Tibial artery (tissue), 4 donors: ENCODE results near the gene RLF.

Experiments used
- DNase-seq, 2 donors: peaks; one replicate each; pipeline ENCODE4 v3.0.0-alpha.2; 2019
- H3K27ac ChIP-seq, 2 donors: fragments of 200-600 bp; sonication (generic) in 1 of 2; 1 replicate in 1 of 2; 2 replicates in 1 of 2; pipeline ENCODE4 v1.5.1; 2018 to 2019; ENCODE audit warnings: mild to moderate bottlenecking in 1 of 2
- H3K27me3 ChIP-seq, 2 donors: fragments of 200-600 bp; sonication (generic) in 1 of 2; one replicate each; pipeline versions ENCODE4 v1.5.1 to v1.6.0; 2016 to 2019
- H3K36me3 ChIP-seq, 3 donors: fragments of 200-600 bp; sonication (generic) in 2 of 3; one replicate each; pipeline ENCODE4 v1.5.1; 2016 to 2019; ENCODE audit warnings: mild to moderate bottlenecking in 2 of 3
- H3K4me1 ChIP-seq, 4 donors: fragments of 200-600 bp; sonication (generic) in 2 of 4; 1 replicate in 3 of 4; 2 replicates in 1 of 4; pipeline ENCODE4 v1.5.1; 2016 to 2019
- H3K4me3 ChIP-seq, 2 donors: fragments of 200-600 bp; sonication (generic) in 1 of 2; 1 replicate in 1 of 2; 2 replicates in 1 of 2; pipeline ENCODE4 v1.5.1; 2018 to 2019; ENCODE audit warnings: mild to moderate bottlenecking in 2 of 2
- H3K9me3 ChIP-seq, 3 donors: fragments of 200-600 bp; sonication (generic) in 1 of 3; one replicate each; pipeline ENCODE4 v1.5.1; 2016 to 2019
- intact Hi-C: fragments of 100-400 bp; cut with DNase I; formaldehyde crosslinking; loops from one replicate; pipeline ENCODE4 v1.15.0; 2023; ENCODE audit warnings: low total_unique reads
- TF ChIP-seq, protein P1 (sequence below), 2 experiments: fragments of 200-600 bp in 1 of 2; fragments of 450-650 bp in 1 of 2; IDR thresholded peaks; one replicate each; pipeline ENCODE4 v1.5.1; 2017 to 2019; ENCODE audit warnings: antibody characterized with exemption in 2 of 2, mild to moderate bottlenecking in 1 of 2, moderate library complexity in 1 of 2

RLF gene

DNA sequence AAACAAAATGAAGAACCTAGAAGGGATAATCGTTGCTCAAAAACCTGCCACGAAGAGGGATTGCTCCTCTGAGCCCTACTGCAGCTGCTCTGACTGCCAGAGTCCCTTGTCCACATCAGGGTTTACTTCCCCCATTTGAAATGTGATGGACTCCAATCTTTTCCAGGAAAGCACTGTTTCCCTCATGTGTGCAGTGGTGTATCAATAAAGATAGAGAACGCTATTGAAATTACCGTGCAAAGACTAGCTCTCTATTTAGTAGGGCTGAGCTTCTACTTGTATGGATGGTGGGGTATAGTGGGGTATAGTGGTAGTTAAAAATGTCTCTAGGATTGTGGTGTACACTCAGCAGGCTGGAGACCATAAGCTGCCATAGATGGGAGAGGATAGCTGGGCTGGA lies 90.3 kb downstream of the RLF start:
- Histone ChIP-seq H3K27me3 (no peaks in the 10 kb centered on the region), H3K9me3 (no peaks in the 10 kb centered on the region), H3K4me3 (no peak overlapping the region), H3K36me3 (no peaks in the 10 kb centered on the region), H3K4me1 (peaks cover 0 to 12% (median 5%) of the 10 kb centered on the region in 4 donors), H3K27ac (no peak overlapping the region)
- intact Hi-C loops, result loop anchor here (10.0 kb wide), 1 partner anchor 87 kb away; the partner anchor contains the start of gene RLF
- no peak for DNase-seq
- TF ChIP-seq, protein P1, sequence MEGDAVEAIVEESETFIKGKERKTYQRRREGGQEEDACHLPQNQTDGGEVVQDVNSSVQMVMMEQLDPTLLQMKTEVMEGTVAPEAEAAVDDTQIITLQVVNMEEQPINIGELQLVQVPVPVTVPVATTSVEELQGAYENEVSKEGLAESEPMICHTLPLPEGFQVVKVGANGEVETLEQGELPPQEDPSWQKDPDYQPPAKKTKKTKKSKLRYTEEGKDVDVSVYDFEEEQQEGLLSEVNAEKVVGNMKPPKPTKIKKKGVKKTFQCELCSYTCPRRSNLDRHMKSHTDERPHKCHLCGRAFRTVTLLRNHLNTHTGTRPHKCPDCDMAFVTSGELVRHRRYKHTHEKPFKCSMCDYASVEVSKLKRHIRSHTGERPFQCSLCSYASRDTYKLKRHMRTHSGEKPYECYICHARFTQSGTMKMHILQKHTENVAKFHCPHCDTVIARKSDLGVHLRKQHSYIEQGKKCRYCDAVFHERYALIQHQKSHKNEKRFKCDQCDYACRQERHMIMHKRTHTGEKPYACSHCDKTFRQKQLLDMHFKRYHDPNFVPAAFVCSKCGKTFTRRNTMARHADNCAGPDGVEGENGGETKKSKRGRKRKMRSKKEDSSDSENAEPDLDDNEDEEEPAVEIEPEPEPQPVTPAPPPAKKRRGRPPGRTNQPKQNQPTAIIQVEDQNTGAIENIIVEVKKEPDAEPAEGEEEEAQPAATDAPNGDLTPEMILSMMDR (IDR thresholded peaks at IDR 0.05), result no peak

DNA sequence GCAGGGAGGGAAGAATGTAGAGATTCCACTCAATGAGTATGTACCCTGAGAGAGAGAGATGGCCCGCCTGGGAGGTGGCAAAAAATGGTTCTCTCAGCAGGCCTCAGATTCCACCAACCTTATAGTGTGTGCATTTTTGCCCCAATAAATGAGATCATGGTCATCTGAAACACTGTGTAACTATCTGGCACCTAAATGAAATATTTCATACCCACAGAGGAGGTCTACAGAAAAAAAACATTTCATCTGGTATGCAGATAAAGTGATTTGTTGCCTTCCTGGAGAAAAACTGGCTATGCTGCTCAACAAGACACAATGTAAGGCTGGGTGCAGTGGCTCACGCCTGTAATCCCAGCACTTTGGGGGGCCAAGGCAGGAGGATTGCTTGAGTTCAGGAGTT lies 91.4 kb downstream of the RLF start:
- TF ChIP-seq, protein P1 (IDR thresholded peaks at IDR 0.05), result no peak
- H3K4me3 ChIP-seq, result no peak overlapping the region
- H3K27ac ChIP-seq, result no peak overlapping the region
- no peak for DNase-seq
- H3K9me3 ChIP-seq, result no peaks in the 10 kb centered on the region
- no peaks in the 10 kb centered on the region for H3K27me3 ChIP-seq
- peaks cover 0 to 16% (median 8%) of the 10 kb centered on the region in 4 donors for H3K4me1 ChIP-seq
- intact Hi-C loops, result loop anchor here (10.0 kb wide), 1 partner anchor 88 kb away; the partner anchor contains the start of gene RLF
- no peaks in the 10 kb centered on the region for H3K36me3 ChIP-seq

DNA sequence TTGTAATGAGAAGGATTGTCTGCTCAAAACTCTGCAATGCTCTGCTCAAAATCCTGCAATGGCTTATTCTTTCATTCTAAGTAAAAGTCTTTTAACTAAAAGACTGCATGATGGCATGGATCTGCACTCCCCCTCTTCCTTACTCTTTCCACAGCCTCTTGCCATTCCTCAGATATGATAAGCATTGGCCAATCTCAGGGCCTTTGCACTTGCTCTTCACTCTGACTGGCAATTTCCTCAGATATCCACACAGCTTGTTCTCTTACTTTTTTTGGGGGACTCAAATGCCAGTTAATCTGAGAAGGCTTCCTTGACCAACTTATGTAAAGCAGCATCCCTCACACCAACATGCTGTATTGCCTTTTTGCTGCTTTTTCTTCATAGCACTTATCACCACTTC lies 94.0 kb downstream of the RLF start:
- Histone ChIP-seq H3K4me1 (peaks cover 0 to 32% (median 21%) of the 10 kb centered on the region in 4 donors), H3K27ac (no peak overlapping the region), H3K36me3 (peaks cover 0 to 7% (median 3%) of the 10 kb centered on the region in 3 donors), H3K9me3 (no peaks in the 10 kb centered on the region), H3K27me3 (no peaks in the 10 kb centered on the region), H3K4me3 (no peak overlapping the region)
- TF ChIP-seq, protein P1 (IDR thresholded peaks at IDR 0.05), result no peak
- intact Hi-C loops, result loop anchor here (10.0 kb wide), 1 partner anchor 90 kb away; the partner anchor contains the start of gene RLF
- DNase-seq, result no peak

DNA sequence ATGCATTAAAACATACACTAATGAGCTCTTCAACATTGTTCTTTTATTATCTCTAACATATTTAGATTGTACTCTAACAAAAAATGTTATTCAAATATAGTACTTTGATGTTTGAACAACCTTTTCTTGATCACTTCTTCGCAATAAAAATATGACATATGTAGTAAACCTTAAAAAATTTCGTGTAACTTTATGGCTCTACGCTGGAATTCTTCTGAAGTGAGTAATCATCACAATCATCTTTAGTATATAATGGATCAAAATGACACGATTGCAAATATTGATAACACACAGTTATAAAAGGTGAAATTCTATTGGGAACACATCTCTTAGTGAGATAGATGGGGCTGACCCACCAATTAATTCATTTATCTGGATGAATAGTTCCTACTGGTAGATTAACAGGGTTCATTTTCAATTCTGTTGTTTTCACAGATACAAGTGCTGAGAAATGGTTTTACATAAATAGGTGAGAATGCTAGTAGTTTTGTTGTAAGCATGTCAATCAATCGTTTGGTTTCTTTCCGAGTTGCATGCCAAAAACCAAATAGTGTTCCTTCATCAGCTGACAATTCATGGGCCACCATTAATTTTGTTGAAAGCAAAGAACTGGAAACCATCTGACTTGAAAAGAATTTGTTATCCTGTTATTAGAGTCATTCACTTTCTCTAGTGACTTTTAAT lies 95.4 kb downstream of the RLF start:
- TF ChIP-seq, protein P1 (IDR thresholded peaks at IDR 0.05), result no peak
- Histone ChIP-seq H3K4me3 (peak overlapping the region; percentile 92 to 96), H3K27me3 (no peaks in the 10 kb centered on the region), H3K4me1 (peaks cover 0 to 43% (median 25%) of the 10 kb centered on the region in 4 donors), H3K27ac (peak overlapping the region; percentile 95 to 96), H3K36me3 (peaks cover 8 to 20% (median 11%) of the 10 kb centered on the region in 3 donors), H3K9me3 (no peaks in the 10 kb centered on the region)
- intact Hi-C loops, result loop anchor here (10.0 kb wide), 1 partner anchor 92 kb away; the partner anchor contains the start of gene RLF
- no peak for DNase-seq

DNA sequence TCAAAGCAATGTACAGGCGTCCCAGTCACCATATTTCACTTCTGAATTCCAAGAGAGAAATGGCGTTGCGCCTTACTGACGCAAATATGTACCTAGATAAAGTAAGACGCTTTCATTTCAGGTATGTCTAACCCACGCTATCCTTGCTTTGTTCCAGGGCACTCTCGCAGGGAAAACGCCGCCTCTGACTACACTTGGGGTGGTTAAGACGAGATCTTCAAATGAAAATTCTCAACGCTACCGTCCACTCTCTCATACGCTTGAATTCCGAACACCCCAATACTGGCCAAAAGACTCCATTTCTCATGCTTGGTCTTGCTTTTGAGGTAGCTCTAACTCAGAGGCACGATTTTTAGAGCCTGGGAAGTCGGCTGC lies 96.1 kb downstream of the RLF start:
- H3K4me3 ChIP-seq, result peak overlapping the region; percentile 92 to 96
- H3K36me3 ChIP-seq, result peaks cover 16 to 28% (median 19%) of the 10 kb centered on the region in 3 donors
- intact Hi-C loops, result loop anchor here (10.0 kb wide), 1 partner anchor 92 kb away; the partner anchor contains the start of gene RLF
- H3K4me1 ChIP-seq, result peaks cover 0 to 50% (median 29%) of the 10 kb centered on the region in 4 donors
- no peaks in the 10 kb centered on the region for H3K27me3 ChIP-seq
- peak overlapping the region; percentile 95 to 96 for H3K27ac ChIP-seq
- DNase-seq, result no peak
- TF ChIP-seq, protein P1 (IDR thresholded peaks at IDR 0.05), result no peak
- no peaks in the 10 kb centered on the region for H3K9me3 ChIP-seq
